Keratinocyte (primary cell): ENCODE data around the gene P2RY12.

ENCODE experiments used
- CTCF ChIP-seq, 3 experiments: IDR thresholded peaks in 1 of 3; conservative IDR thresholded peaks in 1 of 3; optimal IDR thresholded peaks in 1 of 3; 2 replicates in 2 of 3; 3 replicates in 1 of 3; pipeline versions ENCODE3 to v1.5.1; 2011; ENCODE audit warnings: low read length in 3 of 3, mild to moderate bottlenecking in 3 of 3, moderate library complexity in 2 of 3, control low read depth in 1 of 3, inconsistent platforms in 1 of 3; ENCODE audit not compliant: insufficient read depth in 2 of 3; ENCODE audit errors: extremely low read depth in 1 of 3
- EZH2 ChIP-seq: IDR thresholded peaks from one replicate; pipeline ENCODE4 v1.6.1; 2012; ENCODE audit warnings: inconsistent platforms, mild to moderate bottlenecking, low read length, moderate library complexity

GRCh38 chr3:151357463-151357850 lies 27.1 kb downstream of the P2RY12 start:
- TF ChIP-seq CTCF (optimal IDR thresholded peaks at IDR 0.05 in 1 of 3, IDR thresholded peaks at IDR 0.05 in 1 of 3, conservative IDR thresholded peaks at IDR 0.05 in 1 of 3; ENCODE audit: extremely low read depth in 1 of 3, insufficient read depth in 2 of 3, low read length in 3 of 3), result no peak
- no peak for TF ChIP-seq EZH2
